ENCODE results near the gene ATG12.

Gene ATG12

GRCh38 chr5:115806986-115807653 is 34.2 kb downstream of the ATG12 start:
- no peak for DNase-seq

- no peak for DNase-seq
Measured at GRCh38 chr5:115801984-115802383, 39.4 kb downstream of the ATG12 start.

- DNase-seq: no peak
Measured at GRCh38 chr5:115801152-115801551, 40.2 kb downstream of the ATG12 start.

GRCh38 chr5:115800108-115800507 is 41.3 kb downstream of the ATG12 start:
- DNase-seq: no peak

GRCh38 chr5:115798252-115798651 is 43.1 kb downstream of the ATG12 start:
- DNase-seq: no peak

GRCh38 chr5:115796656-115797055 is 44.7 kb downstream of the ATG12 start:
- DNase-seq: no peak

GRCh38 chr5:115795700-115796099 is 45.7 kb downstream of the ATG12 start:
- no peak for DNase-seq

GRCh38 chr5:115788440-115788839 is 52.9 kb downstream of the ATG12 start:
- no peak for DNase-seq

GRCh38 chr5:115787426-115787825 is 53.9 kb downstream of the ATG12 start:
- DNase-seq: no peak

- no peak for DNase-seq
Measured at GRCh38 chr5:115785381-115786065, 55.8 kb downstream of the ATG12 start.

GRCh38 chr5:115778417-115778816 is 62.9 kb downstream of the ATG12 start:
- no peak for DNase-seq

Data from kidney glomerular epithelial cell (primary cell).